HG03139 (cell line): ENCODE data around the gene FGFBP2.

Experiments used
- ATAC-seq: cut with Tn5 transposase; IDR thresholded peaks from one replicate; pipeline ENCODE4 v1.9.1; 2021; ENCODE audit not compliant: unreplicated experiment

The FGFBP2 gene

DNA sequence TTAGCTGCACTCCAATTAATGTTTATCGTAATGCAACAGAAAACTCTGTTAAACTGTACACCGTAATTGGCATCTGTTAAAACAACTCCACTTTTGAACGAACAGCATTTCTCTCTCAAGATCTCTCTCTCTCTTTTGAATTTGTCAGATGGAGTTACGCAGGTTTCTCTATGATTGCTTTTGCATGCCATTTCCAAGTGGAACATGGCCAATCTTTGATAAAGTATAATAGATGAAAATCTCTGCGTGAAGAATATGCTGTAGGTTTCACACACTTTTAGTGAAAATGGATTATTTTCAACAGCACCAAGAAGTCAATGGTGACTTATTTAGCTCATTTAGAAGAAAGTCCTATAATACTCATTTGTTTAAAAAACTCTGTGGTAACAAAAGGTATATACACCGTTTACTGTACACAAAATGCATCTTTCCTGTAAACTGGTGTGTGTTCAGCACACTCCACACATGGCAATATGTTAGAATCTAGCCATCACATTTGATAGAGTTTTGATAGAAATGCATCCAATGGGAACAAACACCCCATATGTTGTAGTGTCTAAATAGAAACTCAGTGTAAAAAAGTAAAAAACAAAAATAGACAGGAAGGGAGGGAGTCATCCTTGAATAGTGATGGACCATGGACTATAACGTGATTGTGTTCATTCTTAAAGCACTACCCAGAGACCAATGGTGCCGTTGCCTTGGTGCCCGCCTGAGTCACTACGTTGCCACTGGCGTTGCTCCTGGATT, 5.8 kb upstream of the FGFBP2 start:
- no peak for ATAC-seq

DNA sequence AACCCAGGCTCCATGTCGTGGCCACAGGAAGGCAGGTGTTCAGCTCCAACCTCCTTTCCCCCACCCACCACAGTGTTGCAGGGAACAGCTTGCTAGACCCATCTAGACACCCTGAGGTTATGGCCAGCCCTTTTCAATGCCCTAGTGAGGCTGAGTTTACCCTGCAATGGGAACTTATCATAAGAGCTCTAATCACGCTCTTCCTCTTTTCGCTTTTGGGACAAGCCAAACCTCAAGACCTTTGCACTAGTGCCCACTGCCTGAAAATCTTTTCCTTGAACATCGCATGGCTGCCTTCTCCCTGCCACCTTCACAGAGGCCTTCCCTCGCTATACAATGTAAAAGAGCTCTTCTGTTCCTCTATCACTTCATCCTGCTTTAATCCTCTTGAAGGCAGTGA, 2.4 kb upstream of the FGFBP2 start:
- ATAC-seq: no peak

DNA sequence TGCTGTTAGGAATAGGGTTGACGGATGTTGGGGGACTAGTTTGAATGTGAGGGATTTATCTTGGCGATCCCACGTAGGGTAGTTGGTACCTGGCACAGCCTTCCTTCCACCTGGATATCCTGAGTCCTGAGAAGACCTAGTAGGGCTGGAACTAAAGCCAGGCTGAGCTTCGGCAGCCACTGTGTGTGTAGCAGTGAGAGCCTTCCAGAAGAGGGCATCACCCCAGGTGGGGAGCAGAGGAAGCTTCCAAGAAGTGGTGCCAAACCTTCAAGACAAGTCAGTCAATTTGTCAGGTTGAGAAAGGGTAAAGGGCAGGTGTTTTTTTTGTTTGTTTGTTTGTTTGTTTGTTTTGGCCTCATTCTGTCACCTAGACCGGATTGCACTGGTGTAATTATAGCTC, 1.2 kb upstream of the FGFBP2 start:
- ATAC-seq: no peak

DNA sequence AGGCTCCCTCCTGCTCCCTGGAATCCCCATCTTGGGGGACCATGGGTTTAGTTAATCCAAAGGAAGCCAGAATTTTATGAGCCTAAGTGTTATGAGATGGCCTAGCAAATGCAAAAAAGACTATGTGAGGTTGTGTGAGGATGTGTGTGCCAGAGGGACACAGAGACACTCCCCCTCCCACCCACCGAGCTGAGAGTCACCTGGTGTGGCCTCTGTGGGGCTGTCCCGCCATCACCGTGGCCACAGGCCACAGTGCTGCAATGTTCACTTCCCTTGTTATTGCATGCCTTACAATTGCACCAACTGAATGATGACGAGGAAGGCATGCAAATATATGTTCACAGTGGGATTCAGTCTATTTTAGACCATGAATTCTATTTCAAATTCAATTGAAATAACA, 601 bp upstream of the FGFBP2 start:
- ATAC-seq: peak; percentile 87

DNA sequence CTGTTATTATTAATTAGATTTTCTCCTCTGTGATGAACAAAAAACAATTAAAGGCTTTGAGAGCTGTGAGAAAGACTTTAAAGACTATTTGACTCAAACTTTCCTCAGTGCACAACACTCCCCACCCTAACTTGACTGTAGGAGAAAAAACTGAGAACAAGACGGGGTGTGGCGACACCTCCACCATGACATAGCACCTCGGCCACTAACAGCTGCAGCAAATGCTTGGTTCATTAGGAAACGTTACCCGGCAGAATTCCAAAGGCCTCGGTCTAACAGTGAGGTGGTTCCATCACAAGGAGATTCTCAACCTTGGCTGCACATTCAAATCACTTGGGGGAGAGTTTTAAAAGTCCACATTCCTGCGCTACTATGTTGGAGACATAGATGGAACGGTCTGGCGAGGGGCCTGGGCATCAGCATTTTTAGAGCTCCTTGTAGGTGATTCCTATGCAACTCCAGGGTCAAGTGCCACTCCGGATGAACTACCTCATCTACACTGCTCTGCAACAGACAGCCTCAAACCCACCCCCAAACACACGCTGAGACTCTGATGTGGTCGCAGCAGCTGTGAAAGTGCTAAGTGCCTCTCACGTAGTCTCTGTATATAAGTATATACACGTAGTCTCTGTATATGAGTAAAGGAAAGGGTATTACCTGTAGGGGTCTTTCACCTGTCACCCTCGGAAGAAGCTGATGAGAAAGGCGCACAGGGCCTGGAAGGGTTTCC, 1.0 kb downstream of the FGFBP2 start:
- ATAC-seq: no peak

DNA sequence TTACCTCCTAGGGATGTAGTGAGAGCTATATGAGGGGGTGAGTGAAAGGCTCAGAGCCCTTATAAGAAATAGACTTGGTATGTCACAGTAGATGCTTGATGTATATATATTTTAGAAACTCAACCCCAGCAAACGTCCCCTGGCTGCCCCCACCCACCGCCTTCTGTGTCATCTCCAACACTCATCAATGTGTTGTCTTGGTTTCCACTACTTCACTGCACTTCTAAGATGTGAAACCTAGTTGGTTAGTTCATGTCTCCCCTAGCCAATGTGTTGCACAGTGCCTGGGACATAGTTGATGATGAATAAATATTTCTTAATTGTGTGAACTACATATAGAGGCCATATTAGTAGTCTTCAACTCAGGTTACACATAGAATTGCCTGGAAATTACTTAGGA, 4.4 kb downstream of the FGFBP2 start:
- no peak for ATAC-seq

DNA sequence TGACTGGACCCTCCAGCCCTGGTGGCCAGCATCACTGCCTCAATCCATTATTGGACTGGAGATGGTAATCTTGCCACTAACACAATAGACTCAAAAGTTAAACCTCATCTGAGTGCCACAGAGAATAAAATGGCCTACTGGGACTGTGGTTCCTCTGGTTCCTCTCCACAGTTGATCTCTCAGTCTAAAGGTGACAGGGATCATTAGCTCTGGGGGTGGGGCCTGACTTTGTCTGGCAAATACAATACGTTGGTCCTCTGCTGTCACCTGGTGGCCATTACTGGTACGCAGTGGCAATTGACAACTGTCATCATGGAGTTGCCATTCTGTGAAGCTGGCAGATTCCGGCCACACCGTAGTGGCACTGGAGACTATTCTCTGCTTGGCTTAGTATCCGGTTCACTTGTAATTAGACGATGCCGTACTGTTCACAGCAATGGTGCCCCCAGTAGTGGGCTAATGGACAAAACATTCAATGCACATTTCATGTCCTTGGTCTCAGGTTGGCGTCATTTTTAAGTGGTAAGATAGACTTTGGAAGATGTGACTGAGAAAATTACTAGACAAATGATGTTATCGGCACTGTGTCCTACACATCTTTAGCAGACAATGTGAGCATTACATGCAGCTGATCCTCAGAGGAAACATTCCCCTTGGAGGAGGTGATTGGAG, 6.7 kb downstream of the FGFBP2 start:
- ATAC-seq: peak; percentile 85

DNA sequence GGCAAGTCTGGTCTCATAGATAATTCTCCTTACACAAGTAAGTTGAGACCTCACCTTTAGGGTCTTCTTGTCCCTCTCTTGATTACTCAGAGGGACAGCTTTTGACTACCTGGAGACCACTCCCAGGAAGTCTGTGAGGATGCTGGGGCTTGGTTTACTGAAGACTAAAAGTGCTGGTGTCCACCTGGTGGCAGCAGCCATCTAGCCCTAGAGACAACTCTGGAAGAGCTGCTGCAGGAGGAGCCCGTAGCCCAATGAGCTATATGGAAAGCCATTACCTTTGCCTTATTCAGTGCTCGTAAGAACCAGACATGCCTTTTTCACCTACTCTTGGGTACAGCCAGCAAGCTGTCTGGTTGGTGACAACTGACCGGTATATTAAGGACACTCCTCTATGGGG, 7.3 kb downstream of the FGFBP2 start:
- ATAC-seq: no peak

DNA sequence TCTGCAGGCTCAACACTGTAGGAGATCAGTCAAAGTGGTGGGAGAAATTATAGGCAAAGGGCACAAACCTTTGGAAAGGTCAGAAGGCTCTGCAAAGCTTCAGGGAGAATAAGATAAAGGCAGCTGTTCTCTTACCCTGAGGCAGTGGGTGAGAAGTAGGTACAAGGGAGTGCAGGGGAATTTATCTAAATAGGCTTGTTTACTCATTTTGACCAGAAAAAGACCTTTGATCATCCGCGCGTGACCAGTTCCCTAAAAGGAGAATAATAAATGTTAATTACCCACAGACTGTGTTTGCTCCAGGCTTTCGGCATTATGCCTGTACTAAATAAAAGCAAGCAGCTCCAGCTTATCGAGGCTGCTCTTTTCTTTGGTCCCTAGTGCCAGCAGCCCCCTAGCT, 9.3 kb downstream of the FGFBP2 start:
- no peak for ATAC-seq

DNA sequence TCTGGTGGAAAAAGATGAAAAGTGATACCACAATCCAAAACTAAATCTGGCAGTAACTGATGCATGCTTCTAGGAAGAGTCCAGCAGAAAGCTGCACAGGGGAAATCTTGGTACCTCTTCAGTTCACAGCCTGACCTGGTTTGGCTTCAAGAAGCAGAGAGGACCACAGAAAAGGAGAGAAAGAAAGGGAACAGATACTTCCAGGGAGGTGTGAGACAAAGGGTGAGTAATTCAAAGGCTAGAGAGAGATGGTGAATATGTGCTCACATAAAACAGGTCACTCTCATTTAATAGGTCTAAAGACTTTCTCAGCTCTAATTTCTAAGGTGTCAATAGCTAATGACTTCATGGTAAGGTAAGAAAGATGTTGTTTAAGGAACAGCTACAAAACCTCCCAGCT, 11.2 kb downstream of the FGFBP2 start:
- ATAC-seq: no peak

DNA sequence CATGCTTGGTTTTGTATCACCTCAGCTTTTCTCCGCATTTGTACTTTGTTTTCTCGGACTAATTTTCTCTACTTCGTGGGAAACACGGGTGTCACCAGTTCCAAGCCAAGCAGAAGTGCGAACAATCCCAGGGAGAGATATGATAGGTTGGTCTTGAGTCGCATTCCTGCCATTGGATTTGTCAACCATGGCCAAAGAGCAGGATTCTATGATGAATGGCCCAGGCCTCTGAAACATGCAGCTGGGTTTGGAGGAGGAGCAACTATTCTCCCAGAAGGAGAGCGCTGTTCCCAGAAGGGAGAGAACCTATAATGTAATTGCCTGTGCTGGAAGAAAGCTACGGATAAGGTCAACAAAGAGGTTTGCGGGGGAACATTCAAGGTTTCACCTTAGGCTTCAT, 14.1 kb downstream of the FGFBP2 start:
- ATAC-seq: no peak

DNA sequence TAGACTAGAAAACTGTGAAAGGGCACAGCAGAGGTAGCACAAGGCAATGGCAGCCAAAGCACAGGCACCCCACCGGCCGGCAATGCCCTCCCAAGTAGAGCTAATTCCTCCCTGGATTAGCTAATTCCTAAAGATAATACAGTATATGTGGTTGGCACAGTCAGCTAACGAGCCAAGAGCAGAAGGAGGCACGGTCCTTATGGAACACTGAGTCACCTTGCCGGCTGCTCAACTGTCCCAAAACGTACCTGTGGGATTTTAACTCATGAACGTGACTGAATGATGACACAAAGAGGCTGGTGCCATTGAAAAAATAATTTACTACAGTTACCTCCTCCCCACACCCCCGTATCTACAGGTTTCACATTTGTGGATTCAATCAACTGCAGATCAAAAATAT, 15.3 kb downstream of the FGFBP2 start:
- ATAC-seq: no peak

DNA sequence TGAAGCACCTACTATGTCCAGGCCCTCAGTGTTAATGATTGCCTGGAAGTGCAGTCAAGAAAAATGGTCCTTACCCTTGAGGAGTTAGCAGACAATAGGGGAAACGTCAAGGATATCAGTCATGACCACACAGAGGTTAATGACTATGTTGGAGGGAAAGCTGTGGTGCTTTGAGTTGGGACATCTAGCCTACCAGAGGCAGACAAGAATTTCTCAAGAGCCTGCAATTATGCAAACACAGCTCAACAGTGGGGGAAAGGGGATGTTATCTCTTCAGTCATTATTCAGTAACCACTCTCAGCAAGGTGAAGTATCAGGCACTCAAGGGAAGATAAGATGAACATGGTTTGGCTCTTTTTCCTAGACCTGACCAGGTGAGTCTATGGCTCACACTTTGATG, 17.5 kb downstream of the FGFBP2 start:
- ATAC-seq: no peak

DNA sequence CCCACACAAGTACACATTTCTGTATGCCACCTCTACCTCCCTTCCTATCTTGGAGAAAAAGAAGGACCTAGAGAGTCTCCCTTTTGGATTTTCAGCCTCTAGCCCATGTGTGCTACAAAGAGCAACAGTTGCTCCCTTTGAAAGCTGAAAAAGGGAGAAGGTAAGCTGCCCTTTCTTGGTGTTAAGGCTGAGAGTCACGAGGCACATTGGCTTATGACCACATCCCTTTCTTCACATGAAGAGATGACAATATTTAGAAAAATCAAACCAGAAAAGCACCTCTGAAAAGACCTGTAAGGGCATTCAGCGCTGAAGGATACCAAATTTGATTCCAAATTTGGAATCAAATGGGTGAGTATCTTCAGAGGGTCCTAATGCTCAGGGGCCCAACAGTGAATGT, 18.1 kb downstream of the FGFBP2 start:
- no peak for ATAC-seq

DNA sequence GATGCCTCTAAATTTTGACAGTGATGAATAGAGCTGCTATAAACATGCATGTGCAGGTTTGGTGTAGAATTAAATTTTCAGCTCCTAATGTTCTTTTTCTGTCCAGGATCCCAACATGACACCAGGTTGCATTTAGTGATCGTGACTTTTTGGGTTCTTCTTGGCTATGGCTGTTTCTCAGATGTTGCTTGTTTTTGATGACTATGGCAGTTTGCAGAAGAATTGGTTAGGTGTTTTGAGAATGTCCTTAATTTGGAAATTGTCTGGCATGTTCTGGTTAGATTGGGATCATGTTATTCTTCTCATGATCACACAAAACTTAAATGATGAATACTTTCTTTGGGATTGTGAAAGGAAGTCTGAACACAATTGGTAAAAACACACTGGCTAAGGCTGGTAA, 20.7 kb downstream of the FGFBP2 start:
- no peak for ATAC-seq

DNA sequence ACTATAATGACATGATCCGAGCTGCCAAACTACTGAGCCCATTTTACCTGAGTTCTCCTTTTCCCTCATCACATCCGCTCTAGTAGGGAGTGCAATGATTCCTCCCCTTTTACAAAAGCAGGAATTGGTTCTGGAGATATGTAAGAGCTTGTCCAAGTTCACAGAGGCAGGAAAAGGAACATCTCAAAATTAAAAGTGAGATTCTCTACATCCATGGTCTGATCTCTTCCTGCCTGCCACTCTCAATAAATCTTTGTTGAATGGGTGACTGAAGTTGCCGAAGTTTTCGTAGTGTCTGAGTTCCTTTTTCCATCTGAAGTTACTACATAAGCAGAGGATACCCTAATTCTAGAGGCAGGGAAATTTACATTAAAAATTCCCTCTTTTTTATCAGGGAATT, 24.3 kb downstream of the FGFBP2 start, which contains the start of gene FGFBP1:
Gene FGFBP1 (minus strand): TSS at position 101 of the 400 bp plus-strand sequence. CDS start 2,108 bp downstream, outside the sequence.
- ATAC-seq: no peak

DNA sequence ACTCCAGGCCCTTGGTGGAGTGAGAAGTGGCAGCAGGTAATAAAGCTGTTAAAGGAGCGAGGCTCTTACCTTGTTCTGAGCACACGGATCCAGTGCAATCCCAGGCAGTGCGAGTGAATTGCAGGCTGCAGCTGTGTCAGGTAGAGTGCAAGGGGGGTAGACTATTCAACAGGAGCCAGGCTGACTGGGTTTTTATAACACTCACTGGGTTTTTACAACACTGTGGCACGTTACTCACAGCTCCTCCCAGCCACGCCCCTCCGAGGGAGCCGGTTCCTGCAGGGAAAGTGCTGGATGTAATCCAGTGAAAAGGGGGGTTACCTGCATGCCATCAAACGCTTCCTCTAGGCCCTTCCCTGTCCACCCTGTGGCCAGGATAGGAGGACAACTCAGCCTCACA, 24.8 kb downstream of the FGFBP2 start:
- no peak for ATAC-seq

DNA sequence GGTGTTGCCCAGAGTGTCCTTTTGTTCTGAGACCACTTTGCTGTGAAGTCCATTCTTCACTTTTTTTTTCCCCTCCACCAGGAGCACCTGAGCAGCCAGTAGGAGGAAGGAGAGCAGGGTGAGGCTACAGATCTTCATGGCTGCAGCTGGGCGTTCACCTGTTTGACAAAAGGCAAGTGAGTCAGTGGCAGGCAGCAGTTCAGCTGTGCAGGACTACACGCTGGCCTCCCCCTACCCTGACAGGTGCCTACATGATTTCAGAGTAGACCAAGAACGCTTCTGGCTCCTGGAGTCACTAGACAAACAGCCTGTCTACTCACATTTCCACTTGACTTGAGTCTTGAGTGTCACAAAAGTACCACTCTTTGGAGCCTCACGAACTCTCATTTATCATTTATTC, 26.5 kb downstream of the FGFBP2 start:
- no peak for ATAC-seq

DNA sequence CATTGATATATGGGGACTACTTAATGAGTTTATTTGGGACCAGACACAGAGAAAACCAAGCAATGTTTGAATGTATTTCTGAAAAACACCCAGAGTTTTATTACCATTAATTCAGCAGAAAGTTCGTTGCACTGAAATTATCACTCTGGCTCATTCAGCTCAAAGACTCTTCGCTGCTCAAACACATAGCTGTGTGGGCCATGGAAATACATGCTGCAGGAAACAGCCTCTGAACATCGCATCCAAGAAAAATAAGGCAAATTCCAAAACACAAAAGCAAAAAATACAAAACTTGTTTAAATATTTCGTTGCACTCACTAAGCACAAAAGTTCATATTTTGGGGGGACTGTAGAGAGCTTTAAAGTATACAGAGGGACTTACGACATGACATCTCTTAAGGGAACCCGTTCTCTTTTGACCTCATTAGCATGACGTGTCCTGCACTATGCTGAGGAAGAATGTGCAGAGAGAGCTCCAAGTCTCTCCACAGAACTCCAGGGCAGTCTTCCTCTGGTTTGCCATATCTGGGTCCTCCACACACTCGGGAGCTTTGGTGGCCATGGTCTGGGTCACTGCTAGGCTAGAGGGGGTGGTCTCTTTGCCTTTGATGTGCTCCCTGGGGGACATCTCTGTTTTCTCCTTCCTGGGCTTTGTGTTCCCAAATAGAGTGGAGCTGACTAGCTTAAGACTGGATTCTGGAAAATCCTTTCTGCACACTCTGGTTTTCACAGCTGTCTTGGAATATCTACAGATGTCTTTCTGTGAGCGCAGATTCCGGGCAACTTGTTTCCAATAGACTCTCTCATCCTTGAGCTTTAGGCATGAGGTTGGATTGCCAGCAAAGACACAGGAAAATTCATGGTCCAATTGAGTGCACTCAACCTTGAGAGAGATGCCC, 27.2 kb downstream of the FGFBP2 start:
- no peak for ATAC-seq

DNA sequence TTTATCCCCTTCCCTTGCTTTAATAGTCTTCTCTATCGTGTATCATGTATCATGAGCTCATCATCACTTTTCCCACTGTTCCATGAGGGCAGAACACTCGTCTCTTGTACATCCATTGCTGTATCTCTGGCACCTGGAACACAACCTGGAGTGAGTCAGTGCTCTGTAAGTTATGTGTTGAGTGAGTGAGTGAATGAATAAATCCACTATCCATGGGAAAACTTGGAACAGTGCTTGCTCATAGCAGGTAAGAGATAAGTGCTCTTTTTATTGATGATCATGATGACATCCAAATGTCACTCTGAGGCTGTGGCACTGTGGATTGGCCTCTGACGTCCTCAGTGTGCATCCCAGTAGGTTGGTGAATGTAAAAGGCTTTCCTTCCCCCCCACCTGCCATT, 28.7 kb downstream of the FGFBP2 start:
- ATAC-seq: no peak
